NCI-H1048 (cell line): ENCODE data around the gene CUBN.

Source experiments
- DNase-seq: peaks from one replicate; lab custom pipeline; 2025; lab: John Stamatoyannopoulos, UW

CUBN gene

DNA sequence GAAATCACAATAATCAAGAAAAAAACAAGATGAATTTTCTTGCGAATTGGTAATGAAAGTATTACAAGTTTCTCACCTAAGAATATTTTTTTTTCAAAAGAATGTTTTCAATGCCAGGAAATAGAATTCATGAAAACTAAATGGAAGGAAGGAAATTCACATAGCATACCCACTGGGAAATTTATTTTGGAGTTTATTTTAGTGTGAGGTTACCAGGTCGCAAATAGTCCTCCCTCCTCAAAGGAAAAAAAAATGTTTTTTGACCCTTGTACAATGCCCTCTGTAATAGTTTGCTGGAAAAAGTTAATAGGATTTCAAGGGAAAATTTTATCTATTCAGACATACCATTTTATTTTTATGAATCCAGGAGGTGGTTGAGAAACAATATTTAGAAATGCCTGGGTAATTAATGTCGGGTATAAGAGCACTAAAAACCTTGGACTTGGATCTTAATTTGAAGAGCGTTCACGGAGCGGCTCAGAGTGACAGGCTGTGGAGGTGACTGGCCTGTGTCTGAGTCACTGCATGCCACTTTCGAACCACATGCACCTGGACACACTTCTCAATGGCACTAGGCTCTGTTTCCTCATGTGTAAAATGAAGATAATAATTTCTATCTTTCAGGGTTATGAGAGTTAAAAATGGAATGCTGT, 28.2 kb downstream of the CUBN start:
- DNase-seq: no peak

DNA sequence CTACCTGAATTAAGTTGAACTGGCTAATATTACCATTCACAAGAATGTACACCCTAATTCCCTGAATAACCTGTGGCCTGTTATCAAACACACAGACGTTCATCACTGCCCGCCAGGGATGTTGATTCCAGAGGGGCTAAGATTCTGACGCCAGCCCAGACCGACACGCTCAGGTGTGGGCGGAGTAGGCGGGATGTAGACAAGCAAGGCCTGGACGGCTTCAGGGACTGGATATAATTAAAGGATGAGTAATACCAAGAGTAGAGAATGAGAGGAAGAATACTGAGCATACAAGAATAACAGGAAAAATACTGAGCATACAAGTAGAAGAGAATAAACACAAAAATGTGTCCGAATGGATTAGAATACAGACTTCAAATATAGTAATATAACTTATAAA, 29.0 kb downstream of the CUBN start:
- DNase-seq: no peak

DNA sequence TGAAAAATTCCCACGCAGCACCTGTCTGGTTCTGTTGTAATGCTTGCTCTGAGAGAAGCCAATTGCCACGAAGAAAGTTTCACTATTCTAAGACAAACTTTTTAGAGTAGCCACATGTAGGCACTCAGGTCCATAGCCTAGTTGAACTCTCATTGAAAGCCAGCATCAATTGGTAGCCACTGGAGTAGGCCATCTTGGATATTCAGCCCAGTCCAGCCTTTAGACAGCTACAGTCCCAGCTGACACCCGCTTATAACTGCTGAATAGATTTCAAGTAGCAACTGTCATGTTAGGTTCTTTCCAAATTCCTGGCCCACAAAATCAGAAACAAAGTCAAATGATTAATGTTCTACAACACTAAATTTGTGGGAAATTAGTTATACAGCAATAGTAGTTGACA, 31.6 kb downstream of the CUBN start:
- no peak for DNase-seq

DNA sequence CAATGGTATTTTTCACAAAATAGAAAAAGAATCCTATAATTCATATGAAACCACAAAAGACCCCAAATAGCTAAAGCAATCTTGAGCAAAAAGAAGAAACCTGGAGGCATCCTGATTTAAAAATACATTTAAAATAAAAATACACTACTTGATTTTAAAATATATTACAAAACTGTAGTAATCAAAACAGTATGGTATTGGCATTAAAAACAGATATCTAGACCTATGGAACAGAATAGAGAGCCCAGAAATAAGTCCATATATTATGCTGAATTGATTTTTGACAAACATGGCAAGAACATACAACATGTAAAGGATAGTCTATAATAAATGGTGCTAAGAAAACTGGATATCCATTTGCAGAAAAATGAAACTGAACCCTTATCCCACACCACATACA, 34.8 kb downstream of the CUBN start:
- no peak for DNase-seq

DNA sequence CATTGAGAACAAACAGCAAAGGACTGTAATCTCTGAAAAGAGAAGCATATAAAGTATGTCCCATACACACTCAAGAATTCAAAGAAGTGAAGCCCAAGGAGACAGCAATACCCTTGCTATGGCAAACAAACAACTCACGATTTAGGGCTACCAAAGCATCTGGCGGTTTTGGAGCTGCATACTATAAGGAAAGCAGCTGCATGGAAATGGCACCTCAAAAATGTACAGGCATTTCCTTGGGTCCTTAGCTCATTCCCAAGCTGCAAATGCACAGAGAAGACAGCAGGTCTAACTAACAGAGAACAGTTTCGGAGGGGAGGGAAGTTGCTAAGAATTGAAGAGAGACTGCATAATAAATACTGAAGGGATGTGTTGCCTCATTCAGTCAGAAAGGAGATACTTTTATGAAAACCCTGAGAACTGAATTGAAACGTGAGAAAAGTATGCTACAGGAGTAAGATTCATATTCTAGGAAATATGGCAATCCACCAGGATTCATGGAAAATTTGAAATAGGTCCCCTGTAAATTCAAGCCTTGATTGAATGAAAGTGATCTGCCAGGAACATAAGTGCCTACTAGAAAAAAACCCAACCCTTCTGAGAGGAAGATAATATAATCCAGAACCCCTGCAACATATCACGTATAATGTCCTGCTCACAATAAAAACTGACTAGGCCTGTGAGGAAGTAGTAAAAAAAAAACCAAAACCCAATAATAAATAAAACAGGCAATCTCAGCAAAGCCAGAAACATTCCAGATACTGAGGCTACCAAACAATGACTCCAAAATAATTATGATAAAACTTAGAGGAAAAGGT, 36.4 kb downstream of the CUBN start:
- DNase-seq: no peak

DNA sequence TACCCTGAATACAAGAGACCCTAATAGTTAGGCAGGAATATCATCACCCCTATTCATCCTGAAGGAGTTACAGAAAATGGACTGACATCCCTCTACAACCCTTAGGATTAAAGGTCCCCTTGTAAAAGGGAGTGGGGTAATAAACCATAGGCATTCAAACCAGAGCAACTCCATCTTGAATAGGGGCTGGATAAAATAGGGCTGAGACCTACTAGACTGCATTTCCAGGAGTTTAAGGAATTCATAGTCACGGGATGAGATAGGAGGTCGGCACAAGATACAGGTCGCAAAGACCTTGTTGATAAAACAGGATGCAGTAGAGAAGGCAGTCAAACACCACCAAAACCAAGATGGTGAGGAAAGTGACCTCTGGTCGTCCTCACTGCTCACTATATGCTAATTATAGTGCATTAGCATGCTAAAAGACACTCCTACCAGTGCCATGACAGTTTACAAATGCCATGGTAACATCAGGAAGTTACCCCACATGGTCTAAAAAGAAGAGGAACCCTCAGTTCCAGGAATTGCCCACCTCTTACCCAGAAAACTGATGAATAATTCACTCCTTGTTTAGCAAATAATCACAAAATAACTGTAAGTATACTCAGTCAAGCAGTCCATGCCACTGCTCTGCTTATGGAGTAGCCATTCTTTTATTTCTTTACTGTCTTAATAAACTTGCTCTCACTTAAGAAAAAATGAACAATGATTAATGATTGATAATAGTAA, 37.2 kb downstream of the CUBN start:
- DNase-seq: no peak

DNA sequence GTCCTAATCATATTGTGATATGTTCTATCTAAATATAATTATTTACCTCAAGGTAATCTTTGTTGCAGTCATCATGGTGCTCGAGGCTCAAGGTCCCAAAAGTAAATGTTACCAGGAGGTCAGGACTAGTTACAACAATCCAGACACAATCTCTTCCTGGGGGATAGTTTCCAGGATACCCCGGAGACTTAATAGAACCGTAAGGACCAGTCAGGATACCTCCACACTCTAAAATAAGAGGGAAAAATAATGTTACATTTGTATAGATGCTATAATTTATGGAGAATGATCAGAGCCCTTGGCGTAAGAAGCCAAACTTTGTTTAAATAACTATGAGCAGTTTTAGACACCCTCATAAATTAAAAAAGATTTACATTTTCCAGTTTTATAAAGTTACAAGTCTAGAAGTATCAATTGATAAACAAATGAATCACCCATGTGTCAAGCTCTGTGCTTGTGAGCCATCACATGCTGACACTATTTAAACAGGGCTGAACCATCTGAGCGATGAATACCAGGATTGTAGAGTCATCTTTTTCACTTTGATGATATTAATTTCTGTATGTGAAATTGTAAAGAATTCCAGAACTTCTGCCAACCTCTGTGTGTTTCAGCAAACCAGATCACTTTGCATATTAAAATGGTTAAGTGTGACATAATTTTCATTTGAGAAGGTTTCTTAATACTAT, 41.3 kb downstream of the CUBN start:
- no peak for DNase-seq

DNA sequence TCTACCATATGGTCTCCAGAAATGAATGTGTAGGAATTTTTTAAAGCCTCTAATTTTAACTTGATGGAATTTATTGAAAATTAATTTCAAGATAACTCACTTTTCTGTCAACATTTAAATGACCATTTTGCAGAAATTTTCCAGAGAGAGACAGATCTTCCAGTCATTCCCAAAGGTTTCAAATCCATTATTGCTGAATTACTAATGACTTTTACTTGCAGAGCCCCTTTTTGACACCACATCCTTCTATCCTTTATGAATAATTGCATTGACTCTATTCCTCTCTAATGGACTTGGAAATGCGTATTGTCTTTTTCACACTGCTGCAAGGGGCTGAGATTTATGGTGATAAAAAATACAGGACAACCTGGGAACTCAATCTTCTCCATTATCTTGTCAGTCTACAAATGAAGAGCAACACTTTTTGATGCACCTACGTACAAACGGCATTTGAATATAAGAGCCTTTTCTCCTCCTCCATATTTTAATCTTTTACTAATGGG, 42.7 kb downstream of the CUBN start:
- DNase-seq: no peak

DNA sequence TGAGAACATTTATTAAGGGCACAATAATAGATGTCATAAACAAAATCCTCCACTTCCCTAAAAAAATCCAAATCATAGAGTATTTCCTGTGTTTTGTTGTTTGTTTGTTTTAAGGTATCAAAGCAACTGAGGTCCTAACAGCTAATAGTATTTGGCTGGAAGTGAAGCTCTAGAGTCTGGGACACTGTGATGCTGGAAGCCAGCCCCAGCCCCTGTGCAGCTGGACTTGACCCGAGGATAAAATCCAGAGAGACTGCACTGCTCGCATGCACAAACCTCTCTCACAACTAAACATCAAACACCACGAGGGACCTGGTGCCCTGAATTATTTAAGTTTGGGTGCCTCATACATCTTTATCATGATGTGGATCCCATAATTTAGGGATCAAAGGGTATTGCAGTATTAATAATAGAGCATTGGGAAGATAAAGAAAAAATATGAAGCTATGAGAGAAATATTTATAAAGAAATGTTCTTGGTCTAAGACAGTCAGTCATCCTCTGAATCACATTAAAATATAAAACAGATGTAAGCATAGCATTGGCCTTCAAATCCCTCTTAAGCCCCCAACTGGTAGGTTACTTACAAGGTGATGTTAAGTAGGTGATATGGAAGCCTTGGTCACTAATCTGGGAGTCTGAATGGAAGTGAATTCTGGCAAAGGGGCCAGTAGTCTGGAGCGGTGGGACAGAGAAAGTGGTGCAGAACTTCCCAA, 44.4 kb downstream of the CUBN start:
- no peak for DNase-seq

DNA sequence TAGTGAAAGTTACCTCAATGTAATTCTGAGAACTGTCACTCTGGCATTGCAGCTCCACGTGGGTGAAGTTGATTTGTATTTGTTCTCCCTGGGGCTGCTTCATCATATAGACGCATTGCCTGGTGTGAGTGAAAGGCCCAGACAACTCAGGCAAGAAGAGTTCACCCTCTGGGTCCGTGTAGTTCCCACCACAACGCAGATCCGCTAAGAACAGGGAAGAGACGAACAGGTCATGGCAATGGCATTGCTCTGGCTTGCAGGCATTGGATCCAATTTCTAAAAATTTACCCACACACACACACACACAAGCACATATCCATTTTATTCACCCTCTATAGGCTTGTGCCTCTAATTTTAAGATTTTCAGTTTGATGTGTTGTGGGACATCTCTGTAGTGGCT, 45.4 kb downstream of the CUBN start:
- no peak for DNase-seq

DNA sequence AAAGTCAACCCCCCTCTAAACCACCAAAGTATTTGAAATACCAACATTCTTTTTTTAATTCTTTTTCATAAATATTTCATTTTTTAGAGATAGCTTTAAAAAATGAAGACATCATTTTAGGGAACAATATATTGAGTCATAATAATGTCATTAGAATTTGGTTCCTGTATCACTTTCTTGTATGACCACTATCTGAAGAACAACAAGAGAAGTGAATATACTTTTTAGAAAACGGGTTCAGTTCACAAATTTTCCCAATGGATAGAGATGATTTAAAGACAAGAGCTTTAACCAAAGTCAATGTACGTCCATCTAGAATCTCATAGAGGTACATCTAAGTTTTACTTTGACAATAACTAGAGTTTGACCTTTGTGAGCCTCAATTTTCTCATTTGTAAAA, 48.2 kb downstream of the CUBN start:
- no peak for DNase-seq

DNA sequence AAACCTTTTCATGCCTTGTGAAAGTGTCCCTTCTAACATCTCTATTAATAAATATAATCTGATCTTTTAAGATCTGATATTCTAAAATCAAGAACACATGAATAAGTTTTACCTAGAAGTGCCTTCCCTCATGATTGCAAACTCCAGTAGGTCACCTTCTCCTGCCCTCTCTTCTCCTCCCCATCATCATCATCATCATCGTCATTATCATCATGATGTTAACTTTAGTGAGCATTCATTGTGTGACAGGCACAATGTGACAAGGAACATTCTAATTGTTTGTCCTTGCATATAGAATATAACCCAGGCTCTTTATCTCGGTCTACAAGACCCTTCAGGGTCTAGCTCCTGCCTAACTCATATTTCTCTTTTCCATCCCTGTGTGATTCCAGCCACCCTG, 51.7 kb downstream of the CUBN start:
- DNase-seq: no peak

DNA sequence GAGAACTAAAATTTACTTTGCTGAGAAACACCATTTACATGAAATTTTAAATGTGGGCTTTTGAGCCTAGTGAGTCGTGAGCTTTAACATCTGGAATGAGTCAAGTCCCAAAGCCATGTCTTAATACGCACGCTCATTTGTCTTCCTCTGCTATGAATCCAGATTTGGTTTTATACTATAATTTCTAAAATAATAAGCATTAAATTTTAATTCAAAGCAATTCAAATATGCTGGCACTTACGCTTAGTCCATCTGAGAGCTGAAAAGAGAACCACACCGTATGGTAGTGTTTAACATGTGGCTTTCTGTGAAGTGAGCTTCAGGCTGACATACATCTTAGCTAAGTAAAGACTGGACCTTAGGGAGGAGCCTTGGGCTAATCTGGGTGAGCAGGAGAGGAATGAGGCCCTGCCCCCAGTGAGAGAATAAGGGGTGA, 52.2 kb downstream of the CUBN start:
- DNase-seq: no peak

DNA sequence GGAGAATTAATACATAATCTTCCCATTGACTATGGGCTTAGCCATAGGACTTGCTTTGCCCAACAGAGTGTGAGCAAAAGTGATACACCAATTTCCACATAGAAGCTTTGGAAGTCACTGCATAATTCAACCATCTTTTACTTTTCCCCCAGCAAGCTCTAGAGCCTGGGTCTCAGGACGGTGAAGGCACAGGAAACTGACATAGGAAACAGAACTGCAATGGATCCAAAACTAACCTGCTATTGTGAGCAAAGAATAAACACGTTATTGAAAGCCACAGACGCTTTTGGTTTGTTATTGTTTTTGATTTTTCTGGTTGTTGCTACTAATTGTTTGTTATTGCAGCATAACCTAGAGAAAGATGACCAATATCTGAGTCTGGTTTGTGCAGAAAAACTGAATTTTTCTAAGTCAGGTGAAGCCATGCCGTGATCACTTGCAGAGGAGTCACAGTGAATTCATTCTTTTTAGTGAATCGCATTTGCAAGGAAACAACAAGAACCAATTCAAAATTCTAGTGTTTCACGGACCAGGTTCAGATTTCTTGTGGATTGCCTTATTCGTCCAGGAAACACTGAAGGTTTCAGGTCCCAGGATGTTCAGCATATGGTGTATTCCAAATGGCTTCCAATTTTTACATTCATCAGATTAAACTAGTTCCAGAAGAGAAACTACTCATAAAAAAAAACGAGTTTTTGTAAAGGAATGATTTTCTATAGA, 52.8 kb downstream of the CUBN start:
- no peak for DNase-seq

DNA sequence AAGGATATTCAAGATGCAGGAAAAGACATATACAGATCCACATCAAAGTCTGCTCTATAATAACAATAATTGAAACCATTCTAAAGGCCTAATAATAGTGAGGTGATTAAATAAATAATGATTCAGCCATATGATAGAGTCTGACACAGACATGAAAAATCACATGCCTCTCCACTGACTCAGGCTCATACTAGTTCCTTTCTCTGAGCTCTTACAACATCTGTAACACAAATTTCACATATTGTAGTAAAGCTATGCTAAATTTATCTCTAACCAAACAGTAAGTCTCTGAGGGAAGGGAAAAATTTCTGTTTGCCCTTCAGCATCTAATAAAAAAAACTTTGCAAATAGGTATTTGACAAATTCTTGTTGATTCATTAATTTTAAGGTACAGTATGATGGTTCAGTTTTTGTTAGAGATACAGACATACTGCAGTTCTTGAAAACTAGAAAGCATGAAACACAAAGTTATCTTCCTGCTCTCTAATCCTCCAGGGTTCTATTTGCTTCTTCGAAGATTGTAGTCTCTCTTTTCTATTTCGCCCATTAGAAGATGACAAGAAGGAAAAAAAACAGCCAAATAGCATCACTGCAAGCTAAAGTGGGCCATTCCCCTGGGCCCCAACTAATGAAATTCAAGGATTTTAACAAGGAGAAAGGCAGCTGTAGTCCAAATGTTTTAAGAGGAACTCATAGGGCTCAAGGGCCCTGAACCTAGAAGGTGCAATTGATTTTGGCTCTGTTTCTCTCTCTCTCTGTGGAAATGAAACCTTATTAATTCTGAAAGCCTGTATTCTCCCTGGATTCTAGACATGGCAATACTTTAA, 53.9 kb downstream of the CUBN start:
- no peak for DNase-seq

DNA sequence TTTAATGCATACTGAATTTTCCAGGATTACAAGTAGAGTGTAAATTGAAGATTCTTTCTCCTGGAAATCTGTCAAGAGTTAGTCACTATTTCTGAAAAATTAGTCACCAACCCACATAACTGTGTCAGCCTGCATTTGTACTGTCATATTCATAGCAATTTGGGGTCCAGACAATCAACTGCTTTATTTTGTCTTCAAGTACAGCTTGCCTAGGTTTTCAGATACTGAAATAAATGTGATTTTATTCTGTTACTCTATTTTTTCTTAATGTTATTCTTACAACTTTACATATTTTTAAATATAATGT, 55.1 kb downstream of the CUBN start:
- DNase-seq: no peak

DNA sequence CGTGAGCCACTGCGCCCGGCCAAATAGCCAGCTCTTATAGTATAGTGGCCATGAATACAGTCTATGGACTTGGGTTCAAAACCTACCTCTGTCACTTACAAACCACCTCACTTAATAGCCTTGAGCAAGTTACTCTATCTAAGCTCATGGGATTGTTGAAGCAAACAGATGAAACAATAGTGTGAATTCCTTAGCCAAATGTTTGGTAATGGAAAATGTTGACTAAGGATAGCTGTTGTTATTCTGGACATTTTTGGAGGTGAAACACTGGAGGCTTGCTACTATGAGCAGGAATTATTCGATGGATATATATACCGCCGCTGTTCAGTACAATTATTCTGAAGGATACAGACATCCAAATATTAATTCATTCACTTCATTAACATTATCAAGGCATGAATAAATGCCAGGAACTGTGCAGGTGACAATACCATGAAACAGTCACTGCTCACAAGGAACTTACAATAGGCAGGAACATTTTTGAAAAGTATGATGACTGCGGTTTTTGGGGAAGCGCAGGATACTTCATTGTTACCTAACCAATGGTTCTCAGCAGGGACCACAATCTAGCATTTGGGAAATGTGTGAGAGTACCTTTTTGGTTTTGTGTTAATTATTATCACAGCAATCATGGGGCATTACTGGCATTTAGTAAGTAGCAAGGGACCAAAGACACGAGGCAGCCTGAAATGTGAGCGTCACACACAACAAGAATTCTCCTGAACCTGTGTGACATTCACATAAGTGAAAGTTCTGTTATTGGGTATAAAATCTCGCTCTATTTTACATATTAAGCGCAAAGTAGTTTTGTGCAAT, 55.7 kb downstream of the CUBN start:
- DNase-seq: no peak

DNA sequence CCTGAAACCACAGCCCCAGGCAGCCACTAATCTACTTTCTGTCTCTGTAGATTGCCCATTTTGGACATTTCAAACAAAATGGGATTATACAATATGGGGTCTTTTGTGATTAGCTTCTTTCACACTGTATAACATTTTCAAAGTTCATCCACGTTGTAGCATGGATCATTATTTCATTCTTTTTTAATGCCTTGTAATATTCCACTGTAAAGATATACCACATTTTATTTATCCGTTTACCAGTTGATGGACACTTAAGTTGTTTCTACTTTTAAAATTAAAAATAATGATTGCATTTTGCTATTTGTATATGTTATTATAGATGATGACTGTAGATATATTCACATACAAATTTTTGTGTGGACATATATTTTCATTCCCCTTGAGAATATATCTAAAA, 60.7 kb downstream of the CUBN start:
- no peak for DNase-seq
